GM19463 (cell line): Measurements from ENCODE around the gene DNAJB2.

Experiments
- ATAC-seq: cut with Tn5 transposase; IDR thresholded peaks from one replicate; pipeline ENCODE4 v1.9.1; 2021; ENCODE audit warnings: mild to moderate bottlenecking, moderate library complexity; ENCODE audit not compliant: unreplicated experiment

Gene DNAJB2

GRCh38 chr2:219279151-219279915, at the start of gene DNAJB2:
TSS of gene DNAJB2 (plus strand) at chr2:219279366. CDS start at chr2:219279834, 468 bp downstream.
- peak; percentile 80 for ATAC-seq

GRCh38 chr2:219230059-219230540, 49.1 kb upstream of the DNAJB2 start:
- ATAC-seq: no peak

GRCh38 chr2:219234331-219234730, 44.8 kb upstream of the DNAJB2 start:
- no peak for ATAC-seq

GRCh38 chr2:219243291-219243761, 35.8 kb upstream of the DNAJB2 start:
- ATAC-seq: no peak

GRCh38 chr2:219244789-219245147, 34.4 kb upstream of the DNAJB2 start:
- ATAC-seq: no peak

GRCh38 chr2:219245148-219245898, 33.8 kb upstream of the DNAJB2 start, which contains the start of the genes GLB1L and STK16:
TSS of gene GLB1L (minus strand) at chr2:219245444. CDS start at chr2:219243573, 1,871 bp downstream.
TSS of gene STK16 (plus strand) at chr2:219245479. CDS start at chr2:219246000, 521 bp downstream.
- peak; percentile 60 for ATAC-seq

- ATAC-seq: no peak
Measured at GRCh38 chr2:219245899-219246230, 33.3 kb upstream of the DNAJB2 start.

- ATAC-seq: no peak
Measured at GRCh38 chr2:219246559-219246958, 32.6 kb upstream of the DNAJB2 start.

- no peak for ATAC-seq
Measured at GRCh38 chr2:219247678-219248642, 31.2 kb upstream of the DNAJB2 start.

GRCh38 chr2:219248845-219249202, 30.3 kb upstream of the DNAJB2 start:
- ATAC-seq: no peak

- peak; percentile 54 for ATAC-seq
Measured at GRCh38 chr2:219249203-219249980, 29.8 kb upstream of the DNAJB2 start.

GRCh38 chr2:219250049-219250781, 29.0 kb upstream of the DNAJB2 start:
- no peak for ATAC-seq

- ATAC-seq: no peak
Measured at GRCh38 chr2:219251656-219252055, 27.5 kb upstream of the DNAJB2 start.

- no peak for ATAC-seq
Measured at GRCh38 chr2:219252084-219252483, 27.1 kb upstream of the DNAJB2 start.

- ATAC-seq: no peak
Measured at GRCh38 chr2:219252570-219252899, 26.6 kb upstream of the DNAJB2 start.

GRCh38 chr2:219252900-219253752, 26.0 kb upstream of the DNAJB2 start, which contains the start of gene TUBA4B:
TSS of gene TUBA4B (plus strand) at chr2:219253243. CDS start at chr2:219253408, 165 bp downstream.
- peak; percentile 2 for ATAC-seq

GRCh38 chr2:219253753-219254589, 25.2 kb upstream of the DNAJB2 start, which contains the start of gene TUBA4A:
TSS of gene TUBA4A (minus strand) at chr2:219253918. CDS start at chr2:219253858, 60 bp downstream.
- ATAC-seq: peak; percentile 45
